GM19452 (cell line): ENCODE data around the gene ZSCAN10.
"Not testable (repeated sequence)": the region's sequence is repeated elsewhere in the genome, so short reads cannot be mapped to it uniquely, and the experiment has no call there.

Experiments
- ATAC-seq: cut with Tn5 transposase; IDR thresholded peaks from one replicate; pipeline ENCODE4 v1.9.1; 2021; ENCODE audit not compliant: unreplicated experiment

The ZSCAN10 gene

DNA sequence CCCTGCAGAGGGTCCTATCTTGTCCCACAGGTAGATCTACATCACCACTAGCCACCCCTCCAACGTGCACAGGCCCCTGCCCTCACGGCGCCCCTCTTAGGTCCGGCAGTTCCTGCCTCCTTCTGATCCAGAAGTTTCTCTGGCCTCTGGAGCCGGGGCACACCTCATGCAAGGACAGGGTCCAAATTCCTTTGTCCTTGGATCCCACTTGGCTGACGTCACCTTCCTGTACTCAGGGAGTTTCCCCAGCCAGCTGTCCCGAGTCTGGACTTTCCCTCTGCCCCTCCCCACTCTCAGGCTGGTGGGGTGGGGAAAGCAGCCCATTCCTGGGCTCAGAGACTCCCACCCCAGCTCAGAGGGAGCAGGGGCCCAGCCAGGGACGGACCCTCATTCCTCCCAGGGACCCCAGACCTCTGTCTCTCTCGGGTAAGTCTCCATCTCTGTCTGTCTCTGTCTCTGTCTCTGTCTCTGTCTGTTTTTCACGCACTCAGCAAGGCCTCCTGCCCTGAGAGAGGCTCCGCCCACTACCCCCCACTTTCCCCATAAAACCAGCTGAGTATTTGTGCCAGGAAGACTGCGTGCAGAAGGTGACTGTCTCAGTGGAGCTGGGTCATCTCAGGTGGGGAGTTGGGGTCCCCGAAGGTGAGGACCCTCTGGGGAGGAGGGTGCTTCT is 33.9 kb downstream of the ZSCAN10 start, which contains the start of gene IL32:
Gene IL32, plus strand, starts transcription at position 572 of the 673 bp plus-strand sequence. CDS start 172 bp downstream, outside the sequence.
- ATAC-seq: no peak

DNA sequence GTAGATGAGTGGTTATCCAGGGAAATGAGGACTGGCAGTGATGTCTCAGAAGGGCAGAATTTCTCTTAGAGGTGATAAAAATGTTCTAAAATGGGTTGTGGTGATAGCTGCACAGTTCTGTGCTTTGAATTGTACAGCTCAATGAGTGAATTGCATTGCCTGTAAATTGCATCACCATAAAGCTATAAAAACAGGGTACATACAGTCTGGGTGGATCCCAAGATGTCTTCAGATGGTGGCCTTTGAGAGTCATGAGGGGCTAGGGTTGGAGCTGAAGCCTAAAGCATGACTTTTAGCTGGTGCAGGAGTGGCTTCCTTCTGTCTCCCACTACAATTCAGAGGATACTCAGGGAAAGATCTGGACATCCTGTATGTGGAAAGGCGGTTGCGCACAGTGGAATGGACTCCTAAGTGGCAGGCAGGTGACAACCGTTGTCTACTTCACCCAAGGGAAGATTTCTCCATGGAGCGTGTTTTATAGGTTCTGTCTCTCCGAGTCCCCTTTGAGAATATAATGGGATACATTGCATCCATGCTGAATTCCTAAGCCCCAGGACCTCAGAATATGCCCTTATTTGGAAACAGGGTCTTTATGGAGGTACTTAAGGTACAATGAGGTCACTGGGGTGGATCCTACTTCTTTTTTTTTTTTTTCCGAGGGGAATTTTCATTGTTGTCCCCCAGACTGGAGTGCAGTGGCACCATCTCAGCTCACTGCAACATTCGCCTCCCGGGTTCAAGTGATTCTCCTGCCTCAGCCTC is 35.3 kb downstream of the ZSCAN10 start:
- no peak for ATAC-seq

DNA sequence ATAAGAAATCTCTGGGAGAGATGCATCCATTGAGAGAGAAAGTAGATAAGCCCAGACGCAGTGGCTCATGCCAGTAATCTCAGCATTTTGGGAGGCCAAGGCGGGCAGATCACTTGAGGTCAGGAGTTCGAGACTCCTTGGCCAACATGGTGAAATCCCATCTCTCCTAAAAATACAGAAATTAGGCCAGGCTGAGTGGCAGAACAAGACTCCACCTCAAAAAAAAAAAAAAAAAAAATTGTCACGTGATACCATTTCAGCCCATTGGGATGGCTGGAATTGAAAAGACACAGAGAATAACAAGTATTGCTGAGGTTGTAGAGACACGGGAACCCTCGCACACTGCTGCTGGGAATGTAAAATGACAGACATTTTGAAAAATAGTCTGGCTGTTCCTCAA is 36.5 kb downstream of the ZSCAN10 start:
- no peak for ATAC-seq

DNA sequence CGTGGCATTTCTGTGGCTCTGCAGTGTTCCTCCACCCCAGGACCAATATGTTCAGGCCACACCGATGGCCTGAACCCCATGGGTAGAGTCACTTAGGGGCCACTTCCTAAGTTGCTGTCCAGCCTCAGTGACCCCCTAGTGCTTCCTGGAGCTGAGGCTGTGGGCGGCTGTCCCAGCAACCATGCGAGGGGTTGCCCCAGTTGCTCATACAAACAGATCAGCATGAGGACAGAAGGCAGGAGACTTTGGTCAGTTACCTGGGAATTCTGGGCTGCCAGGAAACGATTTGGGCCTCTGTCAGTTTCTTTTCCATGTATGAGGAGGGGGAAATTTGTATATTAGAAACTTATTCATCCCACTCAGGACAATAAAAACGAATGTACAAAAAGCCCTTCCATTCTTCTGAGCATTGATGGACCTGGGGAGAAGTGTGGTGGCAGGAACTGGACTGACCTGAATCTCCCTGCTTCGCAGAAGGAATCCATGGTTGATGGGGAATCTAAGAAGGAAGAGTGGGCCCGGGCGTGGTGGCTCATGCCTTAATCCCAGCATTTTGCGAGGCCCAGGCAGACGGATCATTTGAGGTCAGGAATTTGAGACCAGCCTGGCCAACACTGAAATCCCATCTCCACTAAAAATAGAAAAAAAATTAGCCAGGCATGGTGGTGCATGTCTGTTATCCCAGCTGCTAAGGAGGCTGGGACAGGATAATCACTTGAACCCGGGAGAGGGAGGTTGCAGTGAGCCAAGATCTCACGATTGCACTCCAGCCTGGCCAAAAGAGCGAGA is 38.6 kb downstream of the ZSCAN10 start:
- no peak for ATAC-seq

DNA sequence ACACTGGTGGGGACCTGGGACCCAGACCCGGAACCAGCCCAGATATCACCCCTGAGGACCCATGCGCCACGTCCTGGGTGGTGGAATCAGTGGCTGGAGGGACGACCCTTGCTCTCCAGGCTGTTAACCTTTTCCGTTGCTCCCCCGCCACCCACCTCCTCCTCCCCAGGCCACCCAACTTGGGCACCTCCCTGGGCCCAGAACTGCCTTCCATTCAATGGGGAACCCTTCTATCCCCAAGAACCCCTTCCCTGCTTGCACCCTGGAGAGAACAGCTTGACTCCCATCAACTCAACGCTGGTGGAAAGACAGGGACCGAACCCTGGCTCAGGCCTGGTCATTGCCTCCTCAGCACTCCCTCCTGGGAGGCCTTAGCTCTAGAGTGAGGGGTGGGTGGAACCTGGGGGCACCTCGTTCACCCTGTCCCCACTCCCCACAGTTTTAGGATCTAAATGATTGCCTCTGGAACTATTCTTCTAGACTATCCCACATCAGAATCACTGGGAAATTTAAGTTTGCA is 39.3 kb downstream of the ZSCAN10 start:
- ATAC-seq: no peak

DNA sequence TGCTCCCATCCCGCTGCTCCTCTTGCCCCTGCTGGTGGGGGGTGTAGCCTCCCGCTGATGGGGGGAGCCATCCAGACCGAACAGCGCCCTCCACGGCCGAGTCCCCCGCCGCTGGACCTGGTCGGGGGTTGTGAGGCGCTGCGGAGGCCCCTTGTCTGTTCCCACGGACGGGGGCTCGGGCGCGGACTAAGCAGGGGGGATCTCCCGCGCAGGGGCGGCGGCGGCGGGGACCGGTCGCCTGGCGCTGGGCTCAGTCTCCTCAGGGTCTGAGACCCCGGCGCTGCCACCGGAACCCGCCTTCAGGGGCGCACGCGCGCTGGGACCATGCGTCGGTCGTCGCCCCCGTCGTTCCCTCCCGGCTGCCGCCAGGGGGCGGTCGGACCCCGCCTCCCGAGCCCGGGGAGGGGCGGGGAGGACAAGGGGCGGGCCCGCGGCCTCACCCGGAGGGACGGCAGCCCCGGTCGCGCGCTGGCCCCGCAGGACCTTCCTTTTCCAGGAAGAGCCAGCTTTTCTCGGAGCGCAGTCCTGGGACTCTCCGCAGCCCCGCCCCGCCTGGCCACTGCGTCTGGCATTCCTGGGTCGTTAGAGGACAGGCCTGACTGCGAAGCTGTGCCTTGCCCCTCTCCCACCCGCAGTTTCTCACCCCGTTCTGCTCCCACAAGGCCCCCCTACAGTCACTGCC is 39.9 kb downstream of the ZSCAN10 start:
- ATAC-seq: peak; percentile 68

DNA sequence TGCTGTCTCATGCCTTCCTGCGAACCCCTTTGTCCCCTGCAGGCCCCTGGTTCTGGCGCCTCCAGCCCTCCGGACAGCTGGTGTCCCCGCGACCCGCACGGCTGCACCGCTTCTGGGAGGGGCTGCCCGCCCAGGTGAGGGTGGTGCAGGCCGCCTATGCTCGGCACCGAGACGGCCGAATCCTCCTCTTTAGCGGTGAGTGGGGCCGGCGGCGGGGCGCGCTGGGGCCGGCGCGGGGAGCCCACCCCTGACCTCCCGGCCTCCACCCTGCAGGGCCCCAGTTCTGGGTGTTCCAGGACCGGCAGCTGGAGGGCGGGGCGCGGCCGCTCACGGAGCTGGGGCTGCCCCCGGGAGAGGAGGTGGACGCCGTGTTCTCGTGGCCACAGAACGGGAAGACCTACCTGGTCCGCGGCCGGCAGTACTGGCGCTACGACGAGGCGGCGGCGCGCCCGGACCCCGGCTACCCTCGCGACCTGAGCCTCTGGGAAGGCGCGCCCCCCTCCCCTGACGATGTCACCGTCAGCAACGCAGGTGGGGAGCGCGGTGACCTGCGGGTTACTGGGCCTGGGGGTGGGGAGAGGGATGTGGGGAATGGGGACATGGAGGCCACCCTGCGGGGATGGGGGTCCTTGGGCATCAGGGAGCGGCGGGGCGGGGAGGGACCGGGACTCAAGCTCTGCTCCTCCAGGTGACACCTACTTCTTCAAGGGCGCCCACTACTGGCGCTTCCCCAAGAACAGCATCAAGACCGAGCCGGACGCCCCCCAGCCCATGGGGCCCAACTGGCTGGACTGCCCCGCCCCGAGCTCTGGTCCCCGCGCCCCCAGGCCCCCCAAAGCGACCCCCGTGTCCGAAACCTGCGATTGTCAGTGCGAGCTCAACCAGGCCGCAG is 40.7 kb downstream of the ZSCAN10 start:
- peak; percentile 33 for ATAC-seq

DNA sequence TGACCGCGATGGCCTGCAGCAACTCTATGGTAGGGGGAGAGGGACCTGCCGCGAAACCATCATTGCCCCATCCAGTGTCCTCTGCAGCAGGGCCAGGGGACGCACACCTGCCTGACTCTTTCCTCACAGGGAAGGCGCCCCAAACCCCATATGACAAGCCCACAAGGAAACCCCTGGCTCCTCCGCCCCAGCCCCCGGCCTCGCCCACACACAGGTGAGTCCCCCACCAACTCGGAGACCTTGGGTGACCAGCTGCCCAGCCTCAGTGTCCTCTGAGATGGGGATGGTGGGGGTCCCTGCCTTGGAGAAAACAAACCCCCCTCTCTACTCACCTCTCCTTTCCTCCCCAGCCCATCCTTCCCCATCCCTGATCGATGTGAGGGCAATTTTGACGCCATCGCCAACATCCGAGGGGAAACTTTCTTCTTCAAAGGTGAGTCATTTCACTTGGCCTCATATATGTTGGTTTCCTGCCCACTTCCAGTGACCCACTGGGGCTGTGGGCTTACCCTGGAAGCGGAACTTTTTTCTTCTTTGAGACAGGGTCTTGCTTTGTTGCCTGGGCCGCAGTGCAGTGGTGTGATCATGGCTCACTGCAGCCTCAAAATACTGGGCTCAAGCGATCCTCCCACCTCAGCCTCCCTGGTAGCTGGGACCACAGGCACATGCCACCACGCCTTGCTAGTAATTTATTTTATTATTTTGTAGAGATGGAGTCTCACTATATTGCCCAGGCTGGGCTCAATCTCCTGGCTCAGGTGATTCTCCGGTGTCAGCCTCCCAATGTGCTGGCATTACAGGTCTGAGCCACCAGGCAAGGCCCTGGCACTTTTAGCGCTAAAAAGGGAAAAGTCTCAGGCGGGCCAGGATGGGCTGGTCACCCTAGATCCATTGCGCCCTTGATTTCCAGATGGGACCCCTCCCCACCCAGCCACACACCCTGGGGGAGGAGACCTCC is 41.6 kb downstream of the ZSCAN10 start:
- no peak for ATAC-seq

DNA sequence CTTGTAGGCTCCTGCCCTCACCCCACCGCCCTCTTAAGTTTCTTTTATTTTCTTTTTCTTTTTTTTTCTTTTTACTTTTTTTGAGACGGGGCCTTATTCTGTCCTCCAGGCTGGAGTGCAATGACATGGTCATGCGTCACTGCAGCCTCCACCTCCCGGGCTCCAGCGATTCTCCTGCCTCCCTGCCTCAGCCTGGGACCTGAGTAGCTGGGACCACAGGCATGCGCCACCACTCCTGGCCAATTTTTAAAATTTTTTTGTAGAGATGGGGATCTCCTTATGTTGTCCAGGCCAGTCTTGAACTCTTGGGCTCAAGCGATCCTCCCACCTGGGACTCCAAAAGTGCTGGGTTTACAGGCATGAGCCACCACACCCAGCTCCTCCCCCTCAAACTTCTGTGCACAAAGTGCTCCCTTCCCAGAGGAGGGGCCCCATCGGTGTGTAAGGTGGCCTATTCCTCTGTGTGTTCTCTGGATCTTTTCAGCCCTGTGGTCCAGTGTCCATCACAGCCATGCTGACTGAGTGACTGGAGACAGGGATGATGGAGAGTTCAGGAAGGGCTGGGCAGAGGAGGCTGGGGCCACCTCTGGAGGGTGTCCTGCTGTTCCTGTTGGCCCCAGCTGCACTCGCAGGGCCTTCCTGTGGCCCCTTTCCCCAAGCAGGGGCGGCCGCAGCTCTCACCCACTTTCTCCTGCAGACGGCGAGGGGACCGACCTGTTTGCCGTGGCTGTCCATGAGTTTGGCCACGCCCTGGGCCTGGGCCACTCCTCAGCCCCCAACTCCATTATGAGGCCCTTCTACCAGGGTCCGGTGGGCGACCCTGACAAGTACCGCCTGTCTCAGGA is 42.5 kb downstream of the ZSCAN10 start:
- ATAC-seq: no peak

DNA sequence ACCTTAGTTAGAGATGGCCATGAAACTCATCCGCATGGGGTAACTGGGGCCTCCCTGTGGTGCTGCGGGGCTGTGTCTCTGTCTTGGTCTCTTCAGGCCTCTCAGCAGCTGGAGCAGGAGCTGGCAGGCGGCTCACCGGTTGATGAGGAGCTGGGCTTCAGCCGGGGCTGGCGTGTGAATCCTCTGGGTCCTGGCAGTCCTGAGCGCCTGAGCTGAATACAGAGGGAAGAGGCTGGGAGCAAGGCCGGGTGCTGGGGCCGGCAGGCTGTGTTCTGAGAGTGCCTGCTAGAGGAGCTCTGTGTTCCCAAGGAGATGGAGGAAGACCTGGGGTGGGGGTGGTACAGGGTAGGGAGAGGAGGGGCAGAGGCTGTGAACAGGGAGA is 43.4 kb downstream of the ZSCAN10 start:
- not testable (repeated sequence) for ATAC-seq

DNA sequence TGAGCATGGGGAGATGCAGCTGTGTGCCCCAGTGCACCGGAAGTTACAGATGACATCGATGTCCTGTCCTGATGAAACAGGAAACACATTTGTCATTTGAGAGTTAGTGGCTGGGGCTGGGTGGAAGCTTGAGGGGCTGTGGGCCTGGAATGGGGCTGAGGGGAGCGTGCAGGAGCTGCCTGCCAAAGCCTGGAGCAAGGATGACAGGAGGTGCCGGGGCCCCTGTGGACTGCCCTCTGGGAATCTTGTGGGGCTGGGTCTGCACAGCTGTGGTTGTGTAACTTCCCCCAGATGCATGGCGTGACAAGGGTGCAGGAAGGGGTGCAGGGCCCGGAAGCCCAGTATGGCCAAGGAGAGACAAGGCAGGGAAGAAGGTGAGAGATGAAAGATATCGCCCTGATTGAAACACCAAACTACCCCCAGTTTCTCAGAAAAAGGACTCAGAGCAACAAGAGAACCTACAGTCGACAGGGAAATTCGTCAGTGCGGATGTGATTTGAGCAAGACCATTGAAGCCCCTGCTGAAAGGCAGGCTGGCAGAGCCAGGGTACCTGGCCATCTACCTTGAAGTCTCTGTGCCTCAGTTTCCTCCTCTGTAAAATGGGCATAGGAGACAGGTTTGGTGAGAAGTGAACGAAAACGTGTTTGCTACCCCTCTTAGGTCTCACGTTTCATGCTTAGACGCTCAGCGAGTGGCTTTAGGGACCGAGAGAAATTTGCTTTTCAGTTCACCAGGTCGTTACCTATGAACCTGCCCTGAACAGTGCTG is 43.9 kb downstream of the ZSCAN10 start:
- no peak for ATAC-seq

DNA sequence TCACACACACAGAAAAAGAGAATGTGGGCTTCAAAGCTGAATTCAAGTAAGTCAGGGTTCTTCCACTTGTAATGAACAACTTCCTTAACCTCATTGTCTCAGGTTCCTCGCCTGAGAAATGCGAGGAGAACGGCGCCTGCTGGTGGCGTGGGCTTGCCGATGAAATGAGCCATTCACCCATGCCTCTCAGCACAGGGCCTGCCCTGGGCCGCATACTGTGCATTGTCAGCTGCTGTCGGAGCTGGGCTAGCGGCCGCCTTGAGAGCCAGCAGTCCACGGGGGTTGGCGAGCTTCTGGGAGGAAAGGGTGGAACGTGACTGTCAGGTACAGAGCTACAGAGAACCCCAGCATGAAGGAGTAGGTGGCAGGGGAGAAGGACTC is 45.8 kb downstream of the ZSCAN10 start:
- not testable (repeated sequence) for ATAC-seq

DNA sequence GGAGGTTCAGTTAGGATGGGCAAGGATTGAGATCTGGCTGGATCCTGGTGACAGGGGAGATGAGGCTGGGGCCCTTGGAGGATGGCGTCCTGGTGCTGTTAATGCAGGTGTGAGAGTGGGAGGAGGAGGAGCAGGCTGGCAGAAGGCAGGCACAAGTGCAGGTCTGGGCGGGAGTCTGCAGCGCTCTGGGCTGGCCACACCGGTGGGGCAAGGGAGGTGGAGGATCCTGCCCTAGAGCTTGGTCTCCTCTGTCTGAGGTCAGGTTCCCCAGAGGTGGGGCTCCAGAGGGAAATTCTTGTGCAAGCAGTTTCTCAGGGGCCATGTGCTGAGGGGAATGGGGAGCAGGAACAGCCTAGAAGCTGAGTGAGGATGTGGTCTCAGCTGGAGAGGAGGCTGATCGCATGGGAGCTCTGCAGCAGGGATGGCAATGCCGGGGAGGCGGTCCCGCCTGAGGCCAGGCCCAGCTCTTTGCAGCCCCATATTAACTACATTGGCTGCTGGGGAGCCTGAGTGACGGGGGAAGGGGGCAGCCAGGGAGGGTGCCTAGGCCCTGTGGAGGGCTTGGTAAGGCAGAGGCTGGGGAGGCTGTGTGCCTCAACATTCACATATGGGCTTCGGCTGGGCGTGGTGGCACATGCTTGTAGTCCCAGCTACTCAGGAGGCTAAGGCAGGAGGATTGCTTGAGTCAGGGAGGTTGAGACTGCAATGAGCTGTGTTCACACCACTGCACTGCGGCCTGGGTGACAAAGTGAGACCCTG is 46.3 kb downstream of the ZSCAN10 start:
- not testable (repeated sequence) for ATAC-seq

DNA sequence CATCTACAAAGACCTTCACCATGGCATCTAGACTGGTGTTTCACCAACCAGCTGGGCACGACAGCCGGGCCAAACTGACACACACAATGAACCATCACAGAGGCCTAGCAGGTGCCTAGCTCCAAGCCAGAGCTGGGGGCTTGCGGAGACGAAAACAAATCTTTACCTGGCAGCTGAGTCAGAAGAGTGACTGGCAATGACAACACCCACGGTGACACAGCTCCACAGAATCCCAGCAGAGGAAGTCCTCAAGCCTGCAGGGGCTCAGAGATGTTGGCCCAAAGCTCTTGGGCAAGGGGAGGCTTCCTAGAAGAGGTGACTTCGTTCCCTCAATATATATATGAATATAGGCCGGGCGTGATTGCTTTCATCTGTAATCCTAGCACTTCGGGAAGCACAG is 47.6 kb downstream of the ZSCAN10 start:
- no peak for ATAC-seq

DNA sequence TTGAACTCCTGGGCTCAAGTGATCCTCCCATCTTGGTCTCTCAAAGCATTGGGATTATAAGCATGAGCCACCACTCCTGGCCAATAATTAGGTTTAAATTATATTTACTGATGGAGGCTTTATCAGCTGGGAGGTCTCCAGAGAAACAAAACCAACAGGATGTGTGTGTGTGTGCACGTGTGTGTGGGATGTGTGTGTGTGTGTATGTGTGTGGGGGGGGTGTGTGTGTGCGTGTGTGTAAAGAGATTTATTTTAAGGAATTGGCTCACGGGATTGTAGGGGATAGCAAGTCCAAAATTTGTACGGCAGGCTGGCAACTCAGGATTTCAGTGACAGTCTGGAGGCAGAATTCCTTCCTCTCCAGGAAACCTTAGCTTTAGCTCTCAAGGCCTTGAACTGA is 48.1 kb downstream of the ZSCAN10 start:
- ATAC-seq: no peak

DNA sequence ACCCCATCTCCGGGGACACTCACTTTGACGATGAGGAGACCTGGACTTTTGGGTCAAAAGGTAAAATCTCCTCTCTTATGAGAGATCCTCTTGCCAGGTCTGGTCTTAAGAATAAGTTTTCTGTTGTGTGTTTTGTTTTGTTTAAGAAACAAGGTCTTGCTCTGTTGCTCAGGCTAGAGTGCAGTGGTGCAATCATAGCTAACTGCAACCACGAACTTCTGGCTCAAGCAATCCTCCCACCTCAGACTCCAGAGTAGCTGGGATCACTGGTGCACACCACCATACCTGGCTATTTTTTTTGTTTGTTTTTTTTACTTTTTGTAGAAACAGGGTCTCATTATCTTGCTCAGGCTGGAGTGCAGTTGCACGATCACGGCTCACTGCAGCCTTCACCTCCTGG is 48.6 kb downstream of the ZSCAN10 start:
- no peak for ATAC-seq
